GM12872 (cell line): ENCODE results near the gene HCN1.
A peak's percentile ranks its signal among the peaks of the same experiment; 100 is the strongest.

Experiments used
- CTCF ChIP-seq: IDR thresholded peaks from 3 replicates; pipeline ENCODE4 v1.5.1; 2011; ENCODE audit warnings: low read depth, mild to moderate bottlenecking, low read length, moderate library complexity; ENCODE audit not compliant: insufficient read depth

HCN1 gene

GRCh38 chr5:45677524-45677923 is 18.7 kb downstream of the HCN1 start:
- no peak for TF ChIP-seq CTCF

- no peak for TF ChIP-seq CTCF
Observed at GRCh38 chr5:45672271-45672670, 23.9 kb downstream of the HCN1 start.

DNA sequence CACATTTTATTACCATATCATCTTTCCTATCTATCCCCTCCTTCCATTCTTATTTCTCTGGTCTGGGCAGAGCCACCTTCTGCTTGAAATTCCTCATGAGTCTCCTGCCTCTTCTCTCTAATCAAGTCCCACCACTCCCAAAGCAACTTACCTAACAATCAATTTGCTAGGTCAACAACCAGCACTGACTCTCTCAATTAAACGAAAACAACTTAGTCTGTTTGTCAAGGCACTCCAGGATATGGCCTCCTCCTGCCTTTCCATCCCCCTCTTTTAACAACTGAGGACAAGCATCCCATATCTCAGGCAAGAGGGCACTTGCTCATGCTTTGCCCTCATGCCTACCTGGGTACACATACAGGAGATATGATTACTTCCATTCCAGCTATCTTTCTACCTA is 47.4 kb downstream of the HCN1 start:
- no peak for TF ChIP-seq CTCF

DNA sequence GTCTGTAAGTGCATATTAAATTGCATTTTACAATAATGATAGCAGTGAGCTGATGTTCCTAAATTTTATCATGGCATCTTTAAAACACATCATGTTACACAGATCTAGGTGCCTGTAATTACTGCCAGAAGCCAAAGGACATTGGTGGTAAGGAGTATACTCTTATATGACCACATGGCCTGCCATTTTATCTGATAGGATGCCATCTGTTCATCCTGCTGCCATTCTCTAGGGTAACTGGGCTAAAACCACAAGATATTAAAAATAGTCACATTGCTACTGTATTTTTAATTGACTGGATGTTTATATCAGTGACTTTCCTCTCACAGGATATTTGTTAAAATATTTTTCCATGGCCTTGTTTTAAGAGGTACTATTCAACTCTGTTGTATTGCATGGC is 53.1 kb downstream of the HCN1 start:
- TF ChIP-seq CTCF: no peak

DNA sequence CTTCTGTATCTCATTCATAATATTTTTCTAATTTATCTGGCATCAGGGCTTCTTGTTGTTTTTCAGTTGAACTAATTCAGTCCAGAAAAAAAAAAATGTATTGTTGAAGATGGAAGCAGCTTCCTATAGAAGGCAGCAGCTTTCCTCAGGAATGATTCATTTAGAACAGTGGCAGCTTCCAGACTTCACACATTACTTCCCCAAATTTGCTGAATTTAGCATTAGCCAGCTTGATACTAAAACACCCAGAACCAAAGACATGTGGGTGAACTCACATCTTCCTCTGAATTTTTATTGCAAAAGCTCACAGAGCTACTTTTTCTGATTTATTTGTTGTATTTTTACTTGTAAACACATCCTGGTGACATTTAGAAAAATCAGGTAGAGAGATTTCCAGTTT is 53.8 kb downstream of the HCN1 start:
- no peak for TF ChIP-seq CTCF

DNA sequence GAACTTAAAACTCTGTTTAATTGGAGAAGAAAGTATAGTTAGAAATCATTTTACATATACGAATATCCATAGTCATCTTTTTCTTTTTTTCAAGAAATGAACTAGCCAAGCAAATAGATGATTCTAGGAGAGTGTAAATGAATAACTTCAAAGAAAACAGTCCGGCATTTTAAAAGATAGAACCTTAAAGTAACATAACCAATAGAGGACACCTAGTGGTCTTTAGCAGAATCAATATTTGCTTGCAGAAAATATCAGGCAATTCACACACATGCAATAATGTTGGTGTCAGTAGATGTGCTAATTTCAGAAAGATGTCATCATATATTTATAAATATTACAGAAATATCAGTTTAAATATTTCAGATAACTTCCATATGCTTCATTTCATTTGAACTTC is 57.1 kb downstream of the HCN1 start:
- TF ChIP-seq CTCF: 0 out of 3 replicates have a peak, but pooled peaks have one; percentile 11

GRCh38 chr5:45627076-45627656 is 69.0 kb downstream of the HCN1 start:
- no peak for TF ChIP-seq CTCF
